Stimulated activated CD4-positive, alpha-beta T cell treated with anti-CD3 and anti-CD28 coated beads, TNF-alpha, amount 100 ng/mL, for 1 hour (primary cell): Measurements from ENCODE around the gene SCAMP5.

Source experiments
- DNase-seq, 3 donors: peaks; one replicate each; pipeline ENCODE4 v3.0.0-alpha.2; 2020; ENCODE audit warnings: low read depth in 3 of 3, low spot score in 1 of 3

SCAMP5 gene

GRCh38 chr15:75022783-75023180 is 27.4 kb downstream of the SCAMP5 start:
- no peak for DNase-seq

GRCh38 chr15:75023181-75023871 is 28.0 kb downstream of the SCAMP5 start, which contains the start of gene PPCDC:
PPCDC (plus strand) TSS chr15:75023590; CDS start chr15:75028319, 4,729 bp downstream.
- DNase-seq = peak; percentile 85 to 86 (median 86)

- DNase-seq = no peak
Measured at GRCh38 chr15:75023872-75024636, 28.7 kb downstream of the SCAMP5 start.

- no peak for DNase-seq
Measured at GRCh38 chr15:75025107-75025506, 29.7 kb downstream of the SCAMP5 start.

- no peak for DNase-seq
Measured at GRCh38 chr15:75025548-75026260, 30.3 kb downstream of the SCAMP5 start.

- DNase-seq = no peak
Measured at GRCh38 chr15:75027551-75027950, 32.2 kb downstream of the SCAMP5 start.

GRCh38 chr15:75028991-75029377 is 33.6 kb downstream of the SCAMP5 start:
- DNase-seq = no peak

GRCh38 chr15:75029378-75030022 is 34.1 kb downstream of the SCAMP5 start:
- DNase-seq = peak; percentile 75 to 86 (median 75)

GRCh38 chr15:75030023-75030413 is 34.7 kb downstream of the SCAMP5 start:
- DNase-seq = no peak

- no peak for DNase-seq
Measured at GRCh38 chr15:75030424-75030823, 35.1 kb downstream of the SCAMP5 start.

- DNase-seq = no peak
Measured at GRCh38 chr15:75031848-75032247, 36.5 kb downstream of the SCAMP5 start.

- no peak for DNase-seq
Measured at GRCh38 chr15:75032395-75032794, 37.0 kb downstream of the SCAMP5 start.

- no peak for DNase-seq
Measured at GRCh38 chr15:75033809-75034208, 38.4 kb downstream of the SCAMP5 start.

GRCh38 chr15:75034615-75035014 is 39.3 kb downstream of the SCAMP5 start:
- DNase-seq = no peak

- no peak for DNase-seq
Measured at GRCh38 chr15:75036212-75036616, 40.9 kb downstream of the SCAMP5 start.

- DNase-seq = no peak
Measured at GRCh38 chr15:75037685-75038084, 42.3 kb downstream of the SCAMP5 start.

GRCh38 chr15:75038231-75038630 is 42.9 kb downstream of the SCAMP5 start:
- DNase-seq = no peak

GRCh38 chr15:75042730-75043508 is 47.6 kb downstream of the SCAMP5 start:
- peak in 1 of 3 donors; percentile 10 for DNase-seq

GRCh38 chr15:75043509-75044257 is 48.3 kb downstream of the SCAMP5 start:
- no peak for DNase-seq
